Keratinocyte (primary cell): ENCODE measurements around the gene TMCO6. TPM values are rescaled to one million over a fixed set of nuclear protein-coding genes. Genes with fewer than 3 reads are reported as not detected.

ENCODE experiments used
- DNase-seq: peaks from one replicate; pipeline ENCODE4 v3.0.0-alpha.2; 2011; ENCODE audit warnings: low read depth, missing footprints, low spot score
- FAIRE-seq: peaks from 2 replicates; lab custom pipeline; 2011; peaks lifted over from hg19 to GRCh38; lab: Jason Lieb, UNC
- H2AFZ ChIP-seq: 2 replicates; pipeline ENCODE4 v1.6.0; 2012; ENCODE audit warnings: low read length, control low read depth, inconsistent platforms; ENCODE audit not compliant: control insufficient read depth
- H3K27ac ChIP-seq: 2 replicates; pipeline ENCODE4 v1.5.1; 2011; ENCODE audit warnings: low read length; ENCODE audit not compliant: control insufficient read depth, insufficient read depth
- H3K27me3 ChIP-seq: 3 replicates; pipeline ENCODE4 v1.6.0; 2011; ENCODE audit warnings: low read length; ENCODE audit not compliant: control insufficient read depth, insufficient read depth; ENCODE audit errors: extremely low read depth
- H3K36me3 ChIP-seq, 2 experiments: 2 replicates in 1 of 2; 3 replicates in 1 of 2; pipeline ENCODE4 v1.5.1; 2011; ENCODE audit warnings: low read length in 2 of 2, mild to moderate bottlenecking in 1 of 2; ENCODE audit not compliant: control insufficient read depth in 2 of 2, insufficient read depth in 2 of 2; ENCODE audit errors: extremely low read depth in 1 of 2
- H3K4me1 ChIP-seq: 3 replicates; pipeline ENCODE4 v1.5.1; 2011; ENCODE audit warnings: low read length; ENCODE audit not compliant: control insufficient read depth, insufficient read depth; ENCODE audit errors: extremely low read depth
- H3K4me2 ChIP-seq: 3 replicates; pipeline ENCODE4 v1.6.0; 2011; ENCODE audit warnings: low read depth, low read length; ENCODE audit not compliant: control insufficient read depth, insufficient read depth; ENCODE audit errors: extremely low read depth
- H3K4me3 ChIP-seq, 3 experiments: fragments of 200-600 bp in 1 of 3; sonication (generic) in 1 of 3; 2 replicates in 2 of 3; 3 replicates in 1 of 3; pipeline ENCODE4 v1.5.1; 2011 to 2016; ENCODE audit warnings: low read length in 3 of 3, mild to moderate bottlenecking in 3 of 3, control low read depth in 2 of 3, inconsistent platforms in 1 of 3, low read depth in 1 of 3, mixed read lengths in 1 of 3, mixed run types in 1 of 3, moderate library complexity in 1 of 3; ENCODE audit not compliant: control insufficient read depth in 2 of 3, insufficient read depth in 2 of 3; ENCODE audit errors: extremely low read depth in 1 of 3
- H3K79me2 ChIP-seq: 2 replicates; pipeline ENCODE4 v1.6.0; 2012; ENCODE audit warnings: low read length; ENCODE audit not compliant: control insufficient read depth, insufficient read depth
- H3K9ac ChIP-seq: 3 replicates; pipeline ENCODE4 v1.6.0; 2011; ENCODE audit warnings: low read length; ENCODE audit not compliant: control insufficient read depth, insufficient read depth; ENCODE audit errors: extremely low read depth
- H3K9me1 ChIP-seq: 3 replicates; pipeline ENCODE4 v1.6.0; 2011; ENCODE audit warnings: low read length; ENCODE audit not compliant: control insufficient read depth, insufficient read depth; ENCODE audit errors: extremely low read depth
- H3K9me3 ChIP-seq: 2 replicates; pipeline ENCODE4 v1.5.1; 2012; ENCODE audit warnings: low read depth, low read length; ENCODE audit not compliant: control insufficient read depth
- H4K20me1 ChIP-seq: 3 replicates; pipeline ENCODE4 v1.6.0; 2011; ENCODE audit warnings: low read length; ENCODE audit not compliant: control insufficient read depth, insufficient read depth; ENCODE audit errors: extremely low read depth
- CTCF ChIP-seq, 3 experiments: IDR thresholded peaks in 1 of 3; conservative IDR thresholded peaks in 1 of 3; optimal IDR thresholded peaks in 1 of 3; 2 replicates in 2 of 3; 3 replicates in 1 of 3; pipeline versions ENCODE3 to v1.5.1; 2011; ENCODE audit warnings: low read length in 3 of 3, mild to moderate bottlenecking in 3 of 3, moderate library complexity in 2 of 3, control low read depth in 1 of 3, inconsistent platforms in 1 of 3; ENCODE audit not compliant: insufficient read depth in 2 of 3; ENCODE audit errors: extremely low read depth in 1 of 3
- EZH2 ChIP-seq: IDR thresholded peaks from one replicate; pipeline ENCODE4 v1.6.1; 2012; ENCODE audit warnings: inconsistent platforms, mild to moderate bottlenecking, low read length, moderate library complexity
- dilution Hi-C: fragments of 300-500 bp; cut with MboI; formaldehyde crosslinking; loops from one replicate; pipeline ENCODE4 v1.7.0; 2020; ENCODE audit warnings: low sequenced_read_pairs; ENCODE audit not compliant: extremely low pct_ligation_motif_present
- polyA plus RNA-seq, 5 experiments: library from polyadenylated mRNA; depleted of rRNA in 3 of 5; stranded (reverse) in 3 of 5; stranded (forward) in 1 of 5; unstranded in 1 of 5; fragments of >200 nt; gene quantifications; 1 replicate in 1 of 5; 2 replicates in 3 of 5; 3 replicates in 1 of 5; pipeline versions ENCODE4 v1.2.1 to v1.2.3, GENCODE V29; 2011 to 2012; ENCODE audit warnings: missing spikeins in 2 of 5, low read depth in 1 of 5, low replicate concordance in 1 of 5

TMCO6 gene
- polyA plus RNA-seq, 1 donor (not counting 4 experiments of a cell fraction or from before 2014, with no cell fraction given) = 7.6 TPM

- H3K27me3 ChIP-seq = no peaks in the 10 kb centered on the region
- FAIRE-seq (no peak), DNase-seq (no peak)
- H4K20me1 ChIP-seq = no peaks in the 10 kb centered on the region
- no peaks in the 10 kb centered on the region for H3K79me2 ChIP-seq
- H3K4me3 ChIP-seq = no peak overlapping the region
- H3K9me3 ChIP-seq = no peaks in the 10 kb centered on the region
- TF ChIP-seq CTCF (optimal IDR thresholded peaks at IDR 0.05 in 1 of 3, IDR thresholded peaks at IDR 0.05 in 1 of 3, conservative IDR thresholded peaks at IDR 0.05 in 1 of 3; ENCODE audit: extremely low read depth in 1 of 3, insufficient read depth in 2 of 3, low read length in 3 of 3) = no peak
- TF ChIP-seq EZH2 = no peak
- no peaks in the 10 kb centered on the region for H3K36me3 ChIP-seq
- H3K9me1 ChIP-seq = no peaks in the 10 kb centered on the region
- dilution Hi-C loops = no loop called here
- no peak overlapping the region for H3K4me2 ChIP-seq
- no peak overlapping the region for H2AFZ ChIP-seq
- no peak overlapping the region for H3K9ac ChIP-seq
- H3K27ac ChIP-seq = no peak overlapping the region
- no peaks in the 10 kb centered on the region for H3K4me1 ChIP-seq
Measured at GRCh38 chr5:140598836-140599235, 40.4 kb upstream of the TMCO6 start.

DNA sequence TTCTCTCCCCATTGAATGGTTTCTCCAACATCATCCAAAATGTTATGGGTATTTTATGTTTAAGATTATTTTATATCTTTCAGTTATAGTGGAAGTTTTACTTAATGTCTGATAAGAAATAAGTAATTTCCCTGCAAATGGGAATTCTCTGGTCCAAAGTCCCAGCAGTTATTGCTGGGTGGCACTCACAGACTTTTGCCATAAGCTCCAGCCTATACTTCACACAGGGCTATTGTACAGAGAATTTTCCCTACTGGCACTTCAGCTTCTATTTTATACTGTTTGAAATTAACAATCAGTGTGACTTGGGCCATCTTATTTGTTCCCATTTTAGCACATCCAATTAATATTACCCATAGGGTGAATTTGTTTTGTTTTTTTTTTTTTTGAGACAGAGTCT is 39.2 kb upstream of the TMCO6 start:
- H3K4me3 ChIP-seq = no peak overlapping the region
- H3K4me2 ChIP-seq = no peak overlapping the region
- H3K79me2 ChIP-seq = no peaks in the 10 kb centered on the region
- dilution Hi-C loops = no loop called here
- no peak overlapping the region for H3K9ac ChIP-seq
- H4K20me1 ChIP-seq = no peaks in the 10 kb centered on the region
- H3K36me3 ChIP-seq = no peaks in the 10 kb centered on the region
- no peaks in the 10 kb centered on the region for H3K4me1 ChIP-seq
- no peaks in the 10 kb centered on the region for H3K27me3 ChIP-seq
- H3K27ac ChIP-seq = no peak overlapping the region
- H3K9me1 ChIP-seq = no peaks in the 10 kb centered on the region
- TF ChIP-seq CTCF (optimal IDR thresholded peaks at IDR 0.05 in 1 of 3, IDR thresholded peaks at IDR 0.05 in 1 of 3, conservative IDR thresholded peaks at IDR 0.05 in 1 of 3; ENCODE audit: extremely low read depth in 1 of 3, insufficient read depth in 2 of 3, low read length in 3 of 3) = no peak
- TF ChIP-seq EZH2 = no peak
- FAIRE-seq (no peak), DNase-seq (no peak)
- H2AFZ ChIP-seq = no peak overlapping the region
- no peaks in the 10 kb centered on the region for H3K9me3 ChIP-seq
